HUDEP-2 (cell line): ENCODE results near the gene ZNF14.
"Not testable (repeated sequence)": the region's sequence is repeated elsewhere in the genome, so short reads cannot be mapped to it uniquely, and the experiment has no call there.

Source experiments
- DNase-seq, 76 experiments: peaks; one replicate each; lab custom pipeline; 2025; ENCODE audit not compliant: unreplicated experiment in 76 of 76; lab: John Stamatoyannopoulos, UW

The ZNF14 gene

GRCh38 chr19:19747357-19748220 lies 14.7 kb upstream of the ZNF14 start:
- DNase-seq, result no peak

GRCh38 chr19:19746286-19747213 lies 13.6 kb upstream of the ZNF14 start:
- no peak for DNase-seq

GRCh38 chr19:19745496-19746285 lies 12.8 kb upstream of the ZNF14 start:
- DNase-seq, result no peak

GRCh38 chr19:19744641-19745040 lies 11.7 kb upstream of the ZNF14 start:
- no peak for DNase-seq

GRCh38 chr19:19743921-19744320 lies 11.0 kb upstream of the ZNF14 start:
- not testable (repeated sequence) for DNase-seq

GRCh38 chr19:19743176-19743575 lies 10.3 kb upstream of the ZNF14 start:
- no peak for DNase-seq

- DNase-seq, result no peak
Measured at GRCh38 chr19:19742773-19743172, 9.9 kb upstream of the ZNF14 start.

GRCh38 chr19:19741184-19741583 lies 8.3 kb upstream of the ZNF14 start:
- DNase-seq, result no peak

GRCh38 chr19:19740755-19741154 lies 7.8 kb upstream of the ZNF14 start:
- no peak for DNase-seq

GRCh38 chr19:19738564-19738963 lies 5.7 kb upstream of the ZNF14 start:
- DNase-seq, result no peak

- no peak for DNase-seq
Measured at GRCh38 chr19:19737559-19738332, 4.8 kb upstream of the ZNF14 start.

GRCh38 chr19:19721896-19722295 lies 11.0 kb downstream of the ZNF14 start:
- no peak for DNase-seq

GRCh38 chr19:19719798-19720197 lies 13.1 kb downstream of the ZNF14 start:
- DNase-seq, result no peak

GRCh38 chr19:19711934-19712828 lies 20.7 kb downstream of the ZNF14 start:
- DNase-seq, result no peak

- no peak for DNase-seq
Measured at GRCh38 chr19:19711306-19711933, 21.5 kb downstream of the ZNF14 start.

- DNase-seq, result no peak
Measured at GRCh38 chr19:19710506-19710905, 22.4 kb downstream of the ZNF14 start.

GRCh38 chr19:19704836-19705235 lies 28.1 kb downstream of the ZNF14 start:
- no peak for DNase-seq

GRCh38 chr19:19700493-19700892 lies 32.4 kb downstream of the ZNF14 start:
- not testable (repeated sequence) for DNase-seq

GRCh38 chr19:19697589-19697988 lies 35.3 kb downstream of the ZNF14 start:
- no peak for DNase-seq
